WTC11 (cell line): Measurements from ENCODE around the gene RCAN2. TPM values are rescaled to one million over a fixed set of nuclear protein-coding genes. Genes with fewer than 3 reads are reported as not detected.

Experiments used
- ATAC-seq: fragments of 200-7000 bp; cut with Tn5 transposase; 2 replicates; pipeline ENCODE4 v1.10.0; 2021; ENCODE audit warnings: mild to moderate bottlenecking, moderate library complexity
- CTCF ChIA-PET: fragments of 300-600 bp; sonication (Branson Sonifier 250); formaldehyde crosslinking; loops from one replicate; lab custom pipeline; 2021; ENCODE audit warnings: antibody characterized with exemption; lab: Charles Lee
- POLR2A ChIA-PET: fragments of 350-600 bp; sonication (Branson Sonifier 250); formaldehyde crosslinking; loops from one replicate; lab custom pipeline; 2021; ENCODE audit warnings: antibody characterized with exemption; lab: Charles Lee
- DNase-seq: peaks from one replicate; pipeline ENCODE4 v3.0.0; 2021; ENCODE audit warnings: low spot score
- H3K27ac Mint-ChIP-seq: 2 replicates; pipeline ENCODE4 v1.8.0; 2021; ENCODE audit warnings: mixed read lengths
- H3K27me3 Mint-ChIP-seq: 2 replicates; pipeline ENCODE4 v1.8.0; 2021; ENCODE audit warnings: low read depth, mild to moderate bottlenecking, moderate library complexity, mixed read lengths
- H3K36me3 Mint-ChIP-seq: 2 replicates; pipeline ENCODE4 v1.8.0; 2021; ENCODE audit warnings: mixed read lengths
- H3K4me1 Mint-ChIP-seq: 2 replicates; pipeline ENCODE4 v1.8.0; 2022; ENCODE audit warnings: mixed read lengths
- H3K4me3 Mint-ChIP-seq: 2 replicates; pipeline ENCODE4 v1.8.0; 2021; ENCODE audit warnings: mild to moderate bottlenecking, moderate library complexity, mixed read lengths
- H3K9me3 Mint-ChIP-seq: 2 replicates; pipeline ENCODE4 v1.8.0; 2021; ENCODE audit warnings: mixed read lengths
- CREB1 ChIP-seq: sonication (generic); formaldehyde crosslinking; IDR thresholded peaks from 2 replicates; pipeline ENCODE4 v1.8.0; 2023; ENCODE audit warnings: mild to moderate bottlenecking, missing genetic modification reagents
- ELF4 ChIP-seq: sonication (generic); formaldehyde crosslinking; IDR thresholded peaks from 2 replicates; pipeline ENCODE4 v1.8.1; 2022; ENCODE audit warnings: low read depth, mild to moderate bottlenecking, moderate library complexity, missing genetic modification reagents
- FOXP1 ChIP-seq: sonication (generic); formaldehyde crosslinking; IDR thresholded peaks from 2 replicates; pipeline ENCODE4 v1.8.0; 2022; ENCODE audit warnings: missing genetic modification reagents, mild to moderate bottlenecking, moderate library complexity, borderline replicate concordance
- GTF2I ChIP-seq: fragments of 250-450 bp; sonication (Bioruptor Pico); conservative IDR thresholded peaks from 2 replicates; pipeline ENCODE4 v1.4.0; 2021; ENCODE audit warnings: mild to moderate bottlenecking
- HMGA2 ChIP-seq: fragments of 250-450 bp; sonication (Bioruptor Pico); IDR thresholded peaks from 2 replicates; pipeline ENCODE4 v1.4.0; 2021; ENCODE audit warnings: mild to moderate bottlenecking, moderate library complexity
- NFATC4 ChIP-seq: fragments of 250-450 bp; sonication (Bioruptor Pico); IDR thresholded peaks from 2 replicates; pipeline ENCODE4 v1.9.0; 2021; ENCODE audit warnings: mild to moderate bottlenecking
- NFE2L1 ChIP-seq: sonication (generic); formaldehyde crosslinking; IDR thresholded peaks from 2 replicates; pipeline ENCODE4 v1.8.1; 2023; ENCODE audit warnings: missing genetic modification reagents
- NR3C1 ChIP-seq: sonication (generic); formaldehyde crosslinking; conservative IDR thresholded peaks from 2 replicates; pipeline ENCODE4 v1.8.1; 2023; ENCODE audit warnings: low read depth, mild to moderate bottlenecking, missing genetic modification reagents
- OVOL2 ChIP-seq: fragments of 250-450 bp; sonication (Bioruptor Pico); IDR thresholded peaks from 2 replicates; pipeline ENCODE4 v1.9.0; 2021; ENCODE audit warnings: mild to moderate bottlenecking, borderline replicate concordance
- PREB ChIP-seq: sonication (generic); formaldehyde crosslinking; IDR thresholded peaks from 2 replicates; pipeline ENCODE4 v1.8.1; 2022; ENCODE audit warnings: mild to moderate bottlenecking, missing genetic modification reagents, moderate library complexity, borderline replicate concordance
- SMAD3 ChIP-seq: sonication (generic); formaldehyde crosslinking; IDR thresholded peaks from 2 replicates; pipeline ENCODE4 v1.8.0; 2022; ENCODE audit warnings: missing genetic modification reagents, mild to moderate bottlenecking, borderline replicate concordance
- STAT6 ChIP-seq: sonication (generic); formaldehyde crosslinking; conservative IDR thresholded peaks from 2 replicates; pipeline ENCODE4 v1.8.1; 2023; ENCODE audit warnings: mild to moderate bottlenecking, low read depth, missing genetic modification reagents, moderate library complexity
- ZBTB21 ChIP-seq: sonication (generic); formaldehyde crosslinking; IDR thresholded peaks from 2 replicates; pipeline ENCODE4 v1.8.1; 2023; ENCODE audit warnings: mild to moderate bottlenecking, missing genetic modification reagents, borderline replicate concordance
- ZNF219 ChIP-seq: sonication (generic); formaldehyde crosslinking; IDR thresholded peaks from 2 replicates; pipeline ENCODE4 v1.8.0; 2023; ENCODE audit warnings: missing genetic modification reagents, mild to moderate bottlenecking, borderline replicate concordance
- ZNF263 ChIP-seq: sonication (generic); formaldehyde crosslinking; IDR thresholded peaks from 2 replicates; pipeline ENCODE4 v1.8.1; 2022; ENCODE audit warnings: low read depth, mild to moderate bottlenecking, moderate library complexity, missing genetic modification reagents
- ZNF317 ChIP-seq: sonication (generic); formaldehyde crosslinking; IDR thresholded peaks from 2 replicates; pipeline ENCODE4 v1.8.1; 2023; ENCODE audit warnings: low read depth, mild to moderate bottlenecking, moderate library complexity, missing genetic modification reagents, borderline replicate concordance
- ZNF396 ChIP-seq: fragments of 250-450 bp; sonication (Bioruptor Pico); IDR thresholded peaks from 2 replicates; pipeline ENCODE4 v1.8.0; 2021; ENCODE audit warnings: mild to moderate bottlenecking, moderate library complexity, borderline replicate concordance
- ZNF425 ChIP-seq: fragments of 250-450 bp; sonication (Bioruptor Pico); conservative IDR thresholded peaks from 2 replicates; pipeline ENCODE4 v1.9.0; 2021; ENCODE audit warnings: mild to moderate bottlenecking
- total RNA-seq: library from RNA; stranded (reverse); gene quantifications from 3 replicates; pipeline ENCODE4 v1.2.3, GENCODE V29; 2021
- TF ChIP-seq, protein P1 (sequence below): sonication (generic); formaldehyde crosslinking; IDR thresholded peaks from 2 replicates; pipeline ENCODE4 v1.8.1; 2023; ENCODE audit warnings: mild to moderate bottlenecking, missing genetic modification reagents, borderline replicate concordance
- TF ChIP-seq, protein P2 (sequence below): fragments of 250-450 bp; sonication (Bioruptor Pico); IDR thresholded peaks from 2 replicates; pipeline ENCODE4 v2.1.2; 2022; ENCODE audit warnings: mild to moderate bottlenecking, moderate library complexity
- TF ChIP-seq, protein P3 (sequence below): sonication (generic); formaldehyde crosslinking; IDR thresholded peaks from 2 replicates; pipeline ENCODE4 v1.8.1; 2023; ENCODE audit warnings: mild to moderate bottlenecking, missing genetic modification reagents, moderate library complexity

Gene RCAN2
- total RNA-seq, 1 experiment from 2014 or later: 3.9 TPM

DNA sequence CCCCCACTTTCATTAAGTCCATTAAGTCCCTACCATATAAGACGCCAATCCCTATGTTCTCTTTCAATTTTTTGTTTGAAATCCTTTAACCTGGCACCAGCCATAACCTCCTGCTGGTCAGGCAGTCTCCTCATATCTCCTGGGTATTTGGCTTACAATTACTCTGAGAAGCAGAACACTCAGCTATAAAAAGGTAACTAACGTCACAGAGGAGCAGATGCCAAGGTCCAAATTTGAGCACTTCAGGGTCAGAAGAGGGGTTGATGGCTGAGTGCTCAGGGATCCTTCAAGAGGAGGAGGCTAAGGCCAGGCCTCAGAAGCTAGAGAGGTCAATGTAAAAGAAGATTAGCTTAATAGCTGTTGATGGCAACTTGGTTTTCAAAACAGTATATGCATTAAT, 22.3 kb upstream of the RCAN2 start:
- DNase-seq (no peak), ATAC-seq (no peak)
- ChIA-PET POLR2A (no interaction called here), CTCF (no interaction called here)
- no peak for TF ChIP-seq ELF4
- TF ChIP-seq, protein P1, sequence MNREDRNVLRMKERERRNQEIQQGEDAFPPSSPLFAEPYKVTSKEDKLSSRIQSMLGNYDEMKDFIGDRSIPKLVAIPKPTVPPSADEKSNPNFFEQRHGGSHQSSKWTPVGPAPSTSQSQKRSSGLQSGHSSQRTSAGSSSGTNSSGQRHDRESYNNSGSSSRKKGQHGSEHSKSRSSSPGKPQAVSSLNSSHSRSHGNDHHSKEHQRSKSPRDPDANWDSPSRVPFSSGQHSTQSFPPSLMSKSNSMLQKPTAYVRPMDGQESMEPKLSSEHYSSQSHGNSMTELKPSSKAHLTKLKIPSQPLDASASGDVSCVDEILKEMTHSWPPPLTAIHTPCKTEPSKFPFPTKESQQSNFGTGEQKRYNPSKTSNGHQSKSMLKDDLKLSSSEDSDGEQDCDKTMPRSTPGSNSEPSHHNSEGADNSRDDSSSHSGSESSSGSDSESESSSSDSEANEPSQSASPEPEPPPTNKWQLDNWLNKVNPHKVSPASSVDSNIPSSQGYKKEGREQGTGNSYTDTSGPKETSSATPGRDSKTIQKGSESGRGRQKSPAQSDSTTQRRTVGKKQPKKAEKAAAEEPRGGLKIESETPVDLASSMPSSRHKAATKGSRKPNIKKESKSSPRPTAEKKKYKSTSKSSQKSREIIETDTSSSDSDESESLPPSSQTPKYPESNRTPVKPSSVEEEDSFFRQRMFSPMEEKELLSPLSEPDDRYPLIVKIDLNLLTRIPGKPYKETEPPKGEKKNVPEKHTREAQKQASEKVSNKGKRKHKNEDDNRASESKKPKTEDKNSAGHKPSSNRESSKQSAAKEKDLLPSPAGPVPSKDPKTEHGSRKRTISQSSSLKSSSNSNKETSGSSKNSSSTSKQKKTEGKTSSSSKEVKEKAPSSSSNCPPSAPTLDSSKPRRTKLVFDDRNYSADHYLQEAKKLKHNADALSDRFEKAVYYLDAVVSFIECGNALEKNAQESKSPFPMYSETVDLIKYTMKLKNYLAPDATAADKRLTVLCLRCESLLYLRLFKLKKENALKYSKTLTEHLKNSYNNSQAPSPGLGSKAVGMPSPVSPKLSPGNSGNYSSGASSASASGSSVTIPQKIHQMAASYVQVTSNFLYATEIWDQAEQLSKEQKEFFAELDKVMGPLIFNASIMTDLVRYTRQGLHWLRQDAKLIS (CRISPR knock-in tag): no peak
- no peak for TF ChIP-seq ZNF219 (CRISPR knock-in tag)
- TF ChIP-seq NR3C1 (CRISPR knock-in tag): no peak
- TF ChIP-seq, protein P2, sequence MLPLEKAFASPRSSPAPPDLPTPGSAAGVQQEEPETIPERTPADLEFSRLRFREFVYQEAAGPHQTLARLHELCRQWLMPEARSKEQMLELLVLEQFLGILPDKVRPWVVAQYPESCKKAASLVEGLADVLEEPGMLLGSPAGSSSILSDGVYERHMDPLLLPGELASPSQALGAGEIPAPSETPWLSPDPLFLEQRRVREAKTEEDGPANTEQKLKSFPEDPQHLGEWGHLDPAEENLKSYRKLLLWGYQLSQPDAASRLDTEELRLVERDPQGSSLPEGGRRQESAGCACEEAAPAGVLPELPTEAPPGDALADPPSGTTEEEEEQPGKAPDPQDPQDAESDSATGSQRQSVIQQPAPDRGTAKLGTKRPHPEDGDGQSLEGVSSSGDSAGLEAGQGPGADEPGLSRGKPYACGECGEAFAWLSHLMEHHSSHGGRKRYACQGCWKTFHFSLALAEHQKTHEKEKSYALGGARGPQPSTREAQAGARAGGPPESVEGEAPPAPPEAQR (CRISPR knock-in tag): no peak
- no peak for TF ChIP-seq NFE2L1 (CRISPR knock-in tag)
- no peak for TF ChIP-seq OVOL2 (CRISPR knock-in tag)
- no peak for TF ChIP-seq CREB1 (CRISPR knock-in tag)
- no peak for TF ChIP-seq STAT6
- no peak for TF ChIP-seq GTF2I (CRISPR knock-in tag)
- Mint-ChIP-seq H3K4me1 (no peaks in the 10 kb centered on the region), H3K27ac (no peak overlapping the region), H3K9me3 (no peaks in the 10 kb centered on the region), H3K27me3 (no peaks in the 10 kb centered on the region), H3K36me3 (no peaks in the 10 kb centered on the region), H3K4me3 (no peak overlapping the region)

GRCh38 chr6:46511320-46511719, 20.1 kb upstream of the RCAN2 start:
- TF ChIP-seq HMGA2 (no peak), PREB (CRISPR knock-in tag) (no peak), ZNF396 (CRISPR knock-in tag) (no peak), SMAD3 (CRISPR knock-in tag) (no peak), NFATC4 (CRISPR knock-in tag) (no peak), ZBTB21 (CRISPR knock-in tag) (no peak), FOXP1 (CRISPR knock-in tag) (no peak), ZNF263 (CRISPR knock-in tag) (no peak), ZNF317 (CRISPR knock-in tag) (no peak), ZNF425 (CRISPR knock-in tag) (no peak)
- TF ChIP-seq, protein P3, sequence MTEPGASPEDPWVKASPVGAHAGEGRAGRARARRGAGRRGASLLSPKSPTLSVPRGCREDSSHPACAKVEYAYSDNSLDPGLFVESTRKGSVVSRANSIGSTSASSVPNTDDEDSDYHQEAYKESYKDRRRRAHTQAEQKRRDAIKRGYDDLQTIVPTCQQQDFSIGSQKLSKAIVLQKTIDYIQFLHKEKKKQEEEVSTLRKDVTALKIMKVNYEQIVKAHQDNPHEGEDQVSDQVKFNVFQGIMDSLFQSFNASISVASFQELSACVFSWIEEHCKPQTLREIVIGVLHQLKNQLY (CRISPR knock-in tag): no peak
- TF ChIP-seq, protein P2 (CRISPR knock-in tag): no peak
- H3K9me3 Mint-ChIP-seq: no peaks in the 10 kb centered on the region
- ChIA-PET CTCF (no interaction called here), POLR2A (no interaction called here)
- DNase-seq (no peak), ATAC-seq (no peak)
- no peaks in the 10 kb centered on the region for H3K4me1 Mint-ChIP-seq
- H3K36me3 Mint-ChIP-seq: no peaks in the 10 kb centered on the region
- H3K4me3 Mint-ChIP-seq: no peak overlapping the region
- no peak overlapping the region for H3K27ac Mint-ChIP-seq
- H3K27me3 Mint-ChIP-seq: no peaks in the 10 kb centered on the region
